HL-60/S4 (cell line): ENCODE data around the gene ESRRA.

Source experiments
- in situ Hi-C: fragments of 300-500 bp; cut with MboI; formaldehyde crosslinking; loops from 2 replicates; pipeline ENCODE4 v1.14.3; 2022; ENCODE audit warnings: low sequenced_read_pairs

The ESRRA gene

GRCh38 chr11:64327375-64327774 lies 22.1 kb downstream of the ESRRA start:
- in situ Hi-C loops, result no loop called here

DNA sequence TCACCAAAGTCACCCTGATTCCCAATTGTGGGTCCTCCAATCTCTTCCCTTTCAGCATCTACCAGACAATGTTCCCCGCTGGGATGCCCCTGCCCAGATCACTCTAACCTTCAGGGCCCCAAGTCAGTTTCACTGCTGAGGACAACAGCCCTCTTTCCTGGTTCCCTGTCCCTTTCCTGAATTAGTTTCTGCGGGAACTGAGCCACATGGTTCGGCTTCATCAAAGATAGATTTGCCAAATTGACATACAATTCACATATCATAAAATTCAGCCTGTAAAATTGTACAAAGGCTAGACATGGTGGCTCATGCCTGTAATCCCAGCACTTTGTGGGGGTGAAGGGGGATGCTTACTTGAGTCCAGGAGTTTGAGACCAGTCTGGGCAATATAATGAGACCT lies 22.7 kb downstream of the ESRRA start:
- in situ Hi-C loops, result no loop called here

GRCh38 chr11:64330888-64331287 lies 25.6 kb downstream of the ESRRA start:
- in situ Hi-C loops, result no loop called here

- in situ Hi-C loops, result no loop called here
Measured at GRCh38 chr11:64331569-64332371, 26.4 kb downstream of the ESRRA start.

- in situ Hi-C loops, result no loop called here
Measured at GRCh38 chr11:64333556-64333955, 28.2 kb downstream of the ESRRA start.

GRCh38 chr11:64334764-64335735 lies 29.7 kb downstream of the ESRRA start:
- in situ Hi-C loops, result no loop called here

- in situ Hi-C loops, result no loop called here
Measured at GRCh38 chr11:64337538-64338249, 32.4 kb downstream of the ESRRA start.

GRCh38 chr11:64338716-64339115 lies 33.4 kb downstream of the ESRRA start:
- in situ Hi-C loops, result no loop called here

GRCh38 chr11:64339286-64339685 lies 34.0 kb downstream of the ESRRA start:
- in situ Hi-C loops, result no loop called here

DNA sequence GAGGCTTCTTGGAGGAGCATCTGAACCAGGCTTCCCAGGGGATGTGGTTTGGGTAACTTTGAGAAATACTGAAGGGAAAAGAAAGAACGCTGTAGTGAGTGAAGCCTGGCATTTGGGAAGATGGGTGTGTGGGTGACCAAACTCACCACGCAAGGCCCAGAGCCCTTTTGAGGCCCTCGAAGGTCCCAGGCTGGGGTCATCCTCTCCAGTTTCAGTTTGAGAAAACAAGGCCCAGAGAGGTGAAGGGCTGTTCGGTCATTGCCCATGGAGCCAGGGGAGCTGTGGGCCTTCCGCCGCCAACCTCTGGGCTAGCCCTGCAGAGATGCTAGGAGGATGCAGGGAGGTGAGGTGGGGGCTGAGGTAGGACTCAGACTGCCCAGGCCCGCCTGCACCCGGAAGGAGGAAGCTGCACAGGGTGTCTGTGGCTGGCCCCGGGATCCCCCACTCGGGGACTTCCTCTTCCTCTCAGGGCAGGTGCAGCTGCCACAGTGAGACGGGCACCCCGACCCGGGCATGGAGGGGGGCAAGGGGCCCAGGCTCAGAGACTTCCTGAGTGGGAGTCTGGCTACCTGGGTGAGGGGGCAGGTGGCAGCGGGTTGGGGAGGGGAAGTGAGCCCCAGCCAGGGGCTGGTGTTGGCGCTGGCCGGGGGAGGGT lies 34.6 kb downstream of the ESRRA start, which contains the start of gene CCDC88B:
TSS of gene CCDC88B (plus strand) at position 451 of the 655 bp plus-strand sequence. CDS start at position 514, 63 bp downstream.
- in situ Hi-C loops, result no loop called here

DNA sequence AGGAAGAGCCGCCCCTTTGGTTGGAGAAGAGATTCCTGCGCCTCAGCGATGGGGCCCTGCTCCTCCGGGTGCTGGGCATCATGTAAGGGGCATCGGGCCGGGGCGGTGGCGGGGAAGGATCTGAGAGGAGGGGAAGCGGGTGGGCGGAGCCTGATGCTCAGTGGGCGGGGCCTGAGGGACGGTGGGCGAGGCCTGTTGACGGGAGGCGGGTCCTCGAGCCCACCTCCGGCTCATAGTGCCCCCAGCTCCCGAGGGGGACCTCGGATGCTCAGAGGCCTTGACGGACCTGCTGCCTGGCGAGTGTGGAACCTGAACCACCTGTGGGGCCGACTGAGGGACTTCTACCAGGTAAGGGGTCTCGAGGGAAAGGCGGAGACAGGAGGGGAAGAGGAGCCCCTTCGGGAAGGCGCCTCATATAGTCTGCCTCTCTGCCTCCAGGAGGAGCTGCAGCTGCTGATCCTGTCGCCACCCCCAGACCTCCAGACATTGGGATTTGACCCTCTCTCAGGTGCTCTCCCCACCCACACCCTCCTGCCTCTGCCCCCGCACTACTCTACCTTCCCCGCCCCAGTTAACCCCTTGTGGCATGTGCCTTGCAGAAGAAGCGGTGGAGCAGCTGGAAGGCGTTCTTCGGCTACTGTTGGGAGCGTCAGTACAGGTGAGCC lies 35.5 kb downstream of the ESRRA start:
- in situ Hi-C loops, result no loop called here

DNA sequence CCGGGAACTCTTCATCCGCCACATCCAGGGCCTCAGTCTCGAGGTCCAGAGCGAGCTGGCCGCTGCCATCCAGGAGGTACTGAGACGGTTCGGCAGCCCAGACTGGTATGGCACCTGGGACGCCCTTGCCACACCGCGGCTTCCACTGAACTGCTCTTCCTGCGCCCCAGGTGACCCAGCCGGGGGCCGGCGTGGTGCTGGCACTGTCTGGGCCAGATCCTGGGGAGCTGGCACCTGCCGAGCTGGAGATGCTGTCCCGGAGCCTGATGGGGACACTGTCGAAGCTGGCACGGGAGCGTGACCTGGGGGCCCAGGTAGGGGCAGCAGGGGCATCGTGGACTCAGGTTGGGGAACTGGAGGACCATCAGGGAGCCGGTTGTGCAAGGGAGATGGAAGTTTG lies 36.1 kb downstream of the ESRRA start:
- in situ Hi-C loops, result no loop called here

DNA sequence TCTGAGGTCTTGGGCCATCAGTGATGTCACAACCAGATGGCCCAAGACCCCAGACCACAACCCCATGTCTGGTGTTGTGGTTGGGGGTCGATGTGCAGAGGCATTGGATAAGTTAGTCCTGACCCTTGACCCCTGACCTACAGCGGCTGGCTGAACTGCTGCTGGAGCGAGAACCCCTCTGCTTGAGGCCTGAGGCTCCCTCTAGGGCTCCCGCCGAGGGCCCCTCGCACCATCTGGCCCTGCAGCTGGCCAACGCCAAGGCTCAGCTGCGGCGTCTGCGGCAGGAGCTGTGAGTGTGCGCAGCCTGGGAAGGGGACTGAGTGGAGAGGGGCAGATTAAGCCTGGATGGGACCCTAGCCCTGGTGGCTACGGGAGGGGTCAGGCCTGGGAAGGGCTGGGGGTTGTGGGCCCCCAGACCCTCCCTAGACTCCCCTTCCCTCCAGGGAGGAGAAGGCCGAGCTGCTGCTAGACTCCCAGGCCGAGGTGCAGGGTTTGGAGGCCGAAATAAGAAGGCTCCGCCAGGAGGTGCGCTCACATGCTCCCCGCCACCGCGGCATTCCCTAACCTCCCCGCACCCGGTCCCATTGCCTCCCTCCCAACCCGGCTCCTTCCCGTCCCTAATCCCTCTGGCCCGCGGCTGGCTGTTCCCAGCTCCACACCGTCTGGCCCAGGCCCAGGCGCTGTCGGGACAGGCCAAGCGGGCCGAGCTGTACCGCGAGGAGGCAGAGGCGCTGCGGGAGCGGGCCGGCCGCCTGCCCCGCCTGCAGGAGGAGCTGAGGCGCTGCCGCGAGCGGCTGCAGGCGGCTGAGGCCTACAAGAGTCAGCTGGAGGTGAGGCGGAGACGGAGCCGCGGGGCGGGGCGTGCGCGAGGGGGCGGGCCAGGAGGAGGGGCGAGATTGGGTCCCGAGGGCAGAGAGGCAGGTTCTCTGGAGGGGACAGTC lies 36.8 kb downstream of the ESRRA start:
- in situ Hi-C loops, result no loop called here

- in situ Hi-C loops, result no loop called here
Measured at GRCh38 chr11:64342869-64343745, 37.8 kb downstream of the ESRRA start.

GRCh38 chr11:64343767-64344559 lies 38.6 kb downstream of the ESRRA start:
- in situ Hi-C loops, result no loop called here

DNA sequence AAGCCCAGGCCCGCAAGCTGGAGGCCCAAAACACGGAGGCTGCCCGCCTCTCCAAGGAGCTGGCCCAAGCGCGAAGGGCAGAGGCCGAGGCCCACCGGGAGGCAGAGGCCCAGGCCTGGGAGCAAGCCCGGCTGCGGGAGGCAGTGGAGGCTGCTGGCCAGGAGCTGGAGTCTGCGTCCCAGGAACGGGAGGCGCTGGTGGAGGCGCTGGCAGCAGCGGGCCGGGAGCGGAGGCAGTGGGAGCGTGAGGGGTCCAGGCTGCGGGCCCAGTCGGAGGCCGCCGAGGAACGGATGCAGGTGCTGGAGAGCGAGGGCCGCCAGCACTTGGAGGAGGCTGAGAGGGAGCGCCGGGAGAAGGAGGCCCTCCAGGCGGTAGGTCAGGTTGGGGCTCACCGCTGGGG lies 39.5 kb downstream of the ESRRA start:
- in situ Hi-C loops, result no loop called here

DNA sequence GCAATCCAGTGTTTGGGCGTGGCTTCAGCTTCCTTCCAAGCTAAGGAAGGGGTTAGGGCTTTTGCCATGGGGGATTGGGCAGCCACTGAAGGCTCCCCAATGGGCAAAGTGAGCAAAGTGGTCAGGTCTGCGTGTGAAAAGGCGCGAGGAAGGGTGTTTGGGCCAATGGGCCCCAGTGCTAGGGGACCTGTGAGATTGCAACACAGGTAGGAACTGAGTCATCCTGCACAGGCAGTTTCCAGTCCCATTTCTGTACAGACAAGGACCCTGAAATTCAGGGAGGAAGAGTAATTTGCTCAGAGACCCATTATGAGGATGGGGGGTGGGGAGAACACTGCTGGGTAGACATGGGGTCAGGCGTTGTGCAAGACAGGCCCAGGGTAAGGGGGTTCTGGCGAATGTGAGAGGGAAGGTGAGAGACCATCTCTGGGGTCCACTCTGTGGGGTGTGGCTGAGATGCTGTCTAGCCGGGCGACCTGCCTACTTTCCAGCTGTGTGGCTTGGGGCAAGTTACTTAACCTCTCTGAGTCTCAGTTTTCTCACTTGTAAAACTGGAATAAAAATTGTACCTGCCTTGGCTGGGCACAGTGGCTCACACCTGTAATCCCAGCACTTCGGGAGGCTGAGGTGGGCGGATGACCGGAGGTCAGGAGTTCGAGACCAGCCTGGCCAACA lies 42.0 kb downstream of the ESRRA start:
- in situ Hi-C loops, result no loop called here
